Measurements from ENCODE around the gene PROM1.

GRCh38 chr4:16037901-16038300 is 45.9 kb downstream of the PROM1 start:
- no peak for TF ChIP-seq CTCF (IDR thresholded peaks at IDR 0.05)
- TF ChIP-seq POLR2A (IDR thresholded peaks at IDR 0.05) = no peak
